ENCODE data around the gene PDZD7. TPM values are rescaled to one million over a fixed set of nuclear protein-coding genes. Genes with fewer than 3 reads are reported as not detected.

Gene PDZD7
- total and polyA plus RNA-seq, 2 of the 8 experiments (the other 6 are each of a cell fraction or from before 2014, with no cell fraction given) = 0.88 to 1.6 TPM

GRCh38 chr10:100986952-100987684 lies 43.8 kb downstream of the PDZD7 start, which contains the start of the genes MRPL43 and TWNK:
Gene MRPL43, minus strand, starts transcription at chr10:100987497. Its CDS starts 54 bp downstream, at chr10:100987443.
Gene TWNK, plus strand, starts transcription at chr10:100987543. Its CDS starts 668 bp downstream, at chr10:100988211.
- no peaks in the 10 kb centered on the region for H3K27me3 ChIP-seq (replicated peaks in 1 of 4; ENCODE audit: control insufficient read depth in 3 of 4, extremely low read depth in 1 of 4, insufficient read depth in 3 of 4, low read length in 3 of 4)
- peak within 1 kb of the TSS; percentile 70 to 84 (median 82) for H3K9ac ChIP-seq (replicated peaks in 1 of 4; ENCODE audit: extremely low read depth in 1 of 4, low read depth in 3 of 4, low read length in 3 of 4)
- CTCF ChIA-PET (ENCODE audit: partially characterized antibody) = interaction anchor here (0.6 to 26.8 kb wide), 8 partner anchors 7 to 285 kb away, joined by 3 to 464 read pairs (median 7); partner anchors contain the start of gene SEMA4G
- peak within 1 kb of the TSS; percentile 80; the same call in 1 of the 2 replicates for H2BK12ac ChIP-seq (ENCODE audit: low read depth, low read length)
- peak within 1 kb of the TSS; percentile 68 to 92 (median 80) for H3K4me3 ChIP-seq (ENCODE audit: extremely low read depth in 1 of 4, insufficient read depth in 2 of 4, low read depth in 3 of 4, low read length in 4 of 4)
- DNase-seq (ENCODE audit: low read depth in 1 of 2, low spot score in 2 of 2) = peak in 1 of 2 experiments; percentile 92
- H4K8ac ChIP-seq (ENCODE audit: extremely low read depth, insufficient read depth, low read length) = peak within 1 kb of the TSS; percentile 97
- H3K9me3 ChIP-seq (ENCODE audit: insufficient read depth in 2 of 2, low read depth in 1 of 2, low read length in 1 of 2) = no peaks in the 10 kb centered on the region
- H3K23me2 ChIP-seq (ENCODE audit: low read depth, low read length) = peaks cover 9% of the 10 kb centered on the region; the same call in 1 of the 2 replicates
- H2AFZ ChIP-seq (ENCODE audit: low read length) = no peak within 1 kb of the TSS; the same call in 1 of the 2 replicates
- H3K18ac ChIP-seq (ENCODE audit: extremely low read depth, low read length) = peak within 1 kb of the TSS; percentile 96
- H3K56ac ChIP-seq (replicated peaks; ENCODE audit: insufficient read length, low read depth, low read length) = peak within 1 kb of the TSS; percentile 92
- no peak within 1 kb of the TSS for H3K23ac ChIP-seq (ENCODE audit: insufficient read length)
- peak within 1 kb of the TSS; percentile 99 for H4K5ac ChIP-seq (ENCODE audit: insufficient read length, low read depth, low read length)
- peak within 1 kb of the TSS; percentile 96 for H2BK5ac ChIP-seq (ENCODE audit: low read depth, low read length)
- no peak within 1 kb of the TSS for H3K14ac ChIP-seq (ENCODE audit: insufficient read length)
- peak within 1 kb of the TSS; percentile 58 for H3K4ac ChIP-seq (replicated peaks; ENCODE audit: insufficient read length, low read depth, low read length)
- 0 out of 2 replicates have a peak within 1 kb of the TSS, but pooled peaks have one; percentile 61 for H2BK20ac ChIP-seq (ENCODE audit: low read length)
- WGBS, 2 experiments (ENCODE audit: extremely low coverage in 1 of 2, insufficient coverage in 1 of 2, insufficient read length in 1 of 2, insufficient replicate concordance in 2 of 2, low coverage in 1 of 2, low lambda C conversion rate in 2 of 2, missing lambda C conversion rate in 1 of 2) = 2% methylated on average over 75 of the region's 75 CpGs; no CpG with 5 or more reads in 1 of the 2 experiments
- H4K20me1 ChIP-seq (replicated peaks in 1 of 2; ENCODE audit: control insufficient read depth in 1 of 2, insufficient read depth in 2 of 2, low read length in 2 of 2) = peaks cover 7 to 18% of the 10 kb centered on the region in 2 experiments
- H3K4me2 ChIP-seq (ENCODE audit: insufficient read depth in 1 of 2, low read depth in 2 of 2, low read length in 2 of 2) = peak within 1 kb of the TSS; percentile 85 to 98
- H2AK5ac ChIP-seq (ENCODE audit: low read depth, low read length) = peak within 1 kb of the TSS; percentile 86; the same call in 1 of the 2 replicates
- peak; percentile 36 for FAIRE-seq
- peaks cover 0 to 12% (median 5%) of the 10 kb centered on the region in 4 experiments; a peak in 4 of 7 replicates for H3K4me1 ChIP-seq (replicated peaks in 1 of 4; ENCODE audit: control insufficient read depth in 3 of 4, insufficient read depth in 4 of 4, low read length in 3 of 4)
- no peak within 1 kb of the TSS for H2BK120ac ChIP-seq (replicated peaks; ENCODE audit: low read depth, low read length)
- peaks cover 14 to 34% (median 26%) of the 10 kb centered on the region in 4 experiments for H3K36me3 ChIP-seq (ENCODE audit: control insufficient read depth in 2 of 4, insufficient read depth in 4 of 4, low read length in 3 of 4)
- H2BK15ac ChIP-seq (ENCODE audit: low read length) = no peak within 1 kb of the TSS
- peak within 1 kb of the TSS; percentile 37 for H3K27ac ChIP-seq (ENCODE audit: low read depth, low read length)
- H3K79me1 ChIP-seq (ENCODE audit: low read depth, low read length) = peaks cover 15% of the 10 kb centered on the region
- POLR2A ChIA-PET (ENCODE audit: partially characterized antibody) = interaction anchor here (0.8 to 4.4 kb wide), 13 partner anchors 10 to 425 kb away, joined by 3 to 34 read pairs (median 4); partner anchors contain the start of genes LZTS2, PDZD7 and SFXN3
- H4K91ac ChIP-seq (replicated peaks; ENCODE audit: insufficient read length, low read length) = peak within 1 kb of the TSS; percentile 96
- H3K79me2 ChIP-seq (ENCODE audit: control insufficient read depth in 1 of 2, insufficient read depth in 2 of 2, low read length in 2 of 2) = peaks cover 17 to 51% of the 10 kb centered on the region in 2 experiments
- TF ChIP-seq MAFK (IDR thresholded peaks at IDR 0.05; ENCODE audit: low read depth, low read length) = no peak
- no peak for TF ChIP-seq TAF7 (optimal IDR thresholded peaks at IDR 0.05; ENCODE audit: borderline replicate concordance, low read depth, low read length)
- no peak for TF ChIP-seq SP1 (IDR thresholded peaks at IDR 0.05; ENCODE audit: low read depth, low read length)
- TF ChIP-seq, protein P1, sequence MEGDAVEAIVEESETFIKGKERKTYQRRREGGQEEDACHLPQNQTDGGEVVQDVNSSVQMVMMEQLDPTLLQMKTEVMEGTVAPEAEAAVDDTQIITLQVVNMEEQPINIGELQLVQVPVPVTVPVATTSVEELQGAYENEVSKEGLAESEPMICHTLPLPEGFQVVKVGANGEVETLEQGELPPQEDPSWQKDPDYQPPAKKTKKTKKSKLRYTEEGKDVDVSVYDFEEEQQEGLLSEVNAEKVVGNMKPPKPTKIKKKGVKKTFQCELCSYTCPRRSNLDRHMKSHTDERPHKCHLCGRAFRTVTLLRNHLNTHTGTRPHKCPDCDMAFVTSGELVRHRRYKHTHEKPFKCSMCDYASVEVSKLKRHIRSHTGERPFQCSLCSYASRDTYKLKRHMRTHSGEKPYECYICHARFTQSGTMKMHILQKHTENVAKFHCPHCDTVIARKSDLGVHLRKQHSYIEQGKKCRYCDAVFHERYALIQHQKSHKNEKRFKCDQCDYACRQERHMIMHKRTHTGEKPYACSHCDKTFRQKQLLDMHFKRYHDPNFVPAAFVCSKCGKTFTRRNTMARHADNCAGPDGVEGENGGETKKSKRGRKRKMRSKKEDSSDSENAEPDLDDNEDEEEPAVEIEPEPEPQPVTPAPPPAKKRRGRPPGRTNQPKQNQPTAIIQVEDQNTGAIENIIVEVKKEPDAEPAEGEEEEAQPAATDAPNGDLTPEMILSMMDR (IDR thresholded peaks at IDR 0.05; ENCODE audit: control extremely low read depth in 1 of 3, insufficient read depth in 1 of 3, low read depth in 1 of 3, low read length in 3 of 3) = no peak
- TF ChIP-seq BACH1 (IDR thresholded peaks at IDR 0.05; ENCODE audit: low read length) = no peak
- TF ChIP-seq TAF1 (IDR thresholded peaks at IDR 0.05; ENCODE audit: low read depth, low read length) = peak; percentile 81
- TF ChIP-seq HDAC2 (IDR thresholded peaks at IDR 0.05; ENCODE audit: borderline replicate concordance in 1 of 2, low read depth in 2 of 2, low read length in 2 of 2) = peak in 1 of 2 experiments; percentile 54; a peak in 1 of 4 replicates
- peak; percentile 56; the same call in 1 of the 2 replicates for TF ChIP-seq POLR2AphosphoS5 (IDR thresholded peaks at IDR 0.05; ENCODE audit: low read depth, low read length)

Measured in H1 (cell line).